Esophagus mucosa (tissue), 1 donor: ENCODE data around the gene OR10D3. TPM values are rescaled to one million over a fixed set of nuclear protein-coding genes. Genes with fewer than 3 reads are reported as not detected.
"Not testable (repeated sequence)": the region's sequence is repeated elsewhere in the genome, so short reads cannot be mapped to it uniquely, and the experiment has no call there.

Source experiments
- ATAC-seq: fragments of 200-7000 bp; cut with Tn5 transposase; one replicate; pipeline ENCODE4 v1.9.1; 2020
- total RNA-seq: library from RNA; stranded (reverse); gene quantifications from one replicate; pipeline ENCODE4 v1.2.4, GENCODE V29; 2023
- donor health status: DM: yes; HTN: yes; CAD: no.

OR10D3 gene
- total RNA-seq, 1 donor from 2014 or later: not detected

- no peak for ATAC-seq
Measured at GRCh38 chr11:124194293-124195188, 11.4 kb downstream of the OR10D3 start.

- ATAC-seq: peak; percentile 82
Measured at GRCh38 chr11:124195189-124195734, 12.1 kb downstream of the OR10D3 start.

DNA sequence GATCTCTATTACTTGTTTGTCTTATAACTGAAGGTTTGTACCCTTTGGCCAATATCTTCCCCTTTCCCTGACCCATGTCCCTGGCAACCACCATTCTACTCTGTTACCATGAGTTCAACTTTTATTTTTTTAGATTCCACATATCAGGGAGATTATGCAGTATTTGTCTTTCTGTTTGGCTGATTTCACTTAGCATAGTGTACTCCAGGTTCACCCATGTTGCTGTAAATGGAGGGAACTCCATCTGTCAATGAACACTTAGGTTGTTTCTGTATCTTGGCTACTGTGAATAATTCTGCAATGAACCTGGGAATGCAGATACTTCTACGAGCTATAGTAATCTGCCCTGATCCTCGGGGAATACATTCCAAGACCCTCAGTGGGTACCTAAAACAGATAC is 14.9 kb downstream of the OR10D3 start:
- no peak for ATAC-seq

GRCh38 chr11:124198897-124199296 is 15.8 kb downstream of the OR10D3 start:
- no peak for ATAC-seq

DNA sequence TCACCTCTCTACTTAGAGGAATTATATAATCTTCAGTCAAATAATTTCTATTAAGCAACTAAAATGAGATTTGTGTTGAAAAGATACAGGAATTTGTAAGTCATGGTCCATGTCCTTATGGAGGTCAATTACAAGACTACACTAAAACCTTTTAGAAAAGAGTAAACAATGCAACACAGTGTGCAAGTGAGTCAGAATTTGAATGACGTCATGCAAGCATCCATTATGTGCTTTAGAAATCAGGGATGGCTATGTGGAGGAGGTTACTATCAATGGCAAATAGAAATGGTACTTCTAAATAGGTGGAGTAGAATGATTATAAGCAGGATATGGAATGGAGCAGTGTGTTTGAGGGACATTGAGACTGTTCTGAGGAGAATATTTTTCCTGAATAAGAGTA is 16.6 kb downstream of the OR10D3 start:
- no peak for ATAC-seq

DNA sequence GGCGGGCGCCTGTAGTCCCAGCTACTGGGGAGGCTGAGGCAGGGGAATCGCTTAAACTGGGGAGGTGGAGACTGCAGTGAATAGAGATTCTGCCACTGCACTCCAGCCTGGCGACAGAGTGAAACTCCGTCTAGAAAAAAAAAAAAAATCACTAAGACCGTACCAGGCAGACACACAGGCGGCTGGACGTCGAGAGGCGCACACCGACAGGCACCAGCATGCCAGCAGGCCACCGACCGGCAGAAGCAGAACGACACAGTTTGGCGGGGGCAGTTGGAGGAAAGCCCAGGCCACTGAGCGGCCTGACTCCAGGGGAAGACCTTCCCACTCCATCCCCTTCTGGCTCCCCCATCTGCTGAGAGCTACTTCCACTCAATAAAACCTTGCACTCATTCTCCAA is 17.5 kb downstream of the OR10D3 start:
- no peak for ATAC-seq

DNA sequence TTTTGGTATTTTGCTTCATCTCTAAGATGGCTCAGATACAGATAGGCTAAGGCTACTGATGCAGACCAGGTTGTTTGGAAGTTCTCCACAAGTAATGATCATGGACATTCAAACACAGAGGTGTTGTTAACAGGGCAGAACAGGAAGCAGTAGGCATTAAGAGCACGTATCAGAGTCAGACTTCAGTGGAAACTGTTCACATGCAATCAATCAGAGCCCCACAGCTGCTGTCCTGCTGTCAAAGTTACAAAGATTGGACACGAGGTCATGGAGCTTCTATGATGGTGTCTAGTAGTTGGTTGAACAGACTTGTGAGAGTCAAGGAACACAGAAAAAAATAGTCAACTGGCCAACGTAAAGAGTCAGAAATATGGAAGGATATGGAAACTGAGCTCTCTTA is 19.8 kb downstream of the OR10D3 start:
- no peak for ATAC-seq

- no peak for ATAC-seq
Measured at GRCh38 chr11:124204008-124204407, 20.9 kb downstream of the OR10D3 start.

DNA sequence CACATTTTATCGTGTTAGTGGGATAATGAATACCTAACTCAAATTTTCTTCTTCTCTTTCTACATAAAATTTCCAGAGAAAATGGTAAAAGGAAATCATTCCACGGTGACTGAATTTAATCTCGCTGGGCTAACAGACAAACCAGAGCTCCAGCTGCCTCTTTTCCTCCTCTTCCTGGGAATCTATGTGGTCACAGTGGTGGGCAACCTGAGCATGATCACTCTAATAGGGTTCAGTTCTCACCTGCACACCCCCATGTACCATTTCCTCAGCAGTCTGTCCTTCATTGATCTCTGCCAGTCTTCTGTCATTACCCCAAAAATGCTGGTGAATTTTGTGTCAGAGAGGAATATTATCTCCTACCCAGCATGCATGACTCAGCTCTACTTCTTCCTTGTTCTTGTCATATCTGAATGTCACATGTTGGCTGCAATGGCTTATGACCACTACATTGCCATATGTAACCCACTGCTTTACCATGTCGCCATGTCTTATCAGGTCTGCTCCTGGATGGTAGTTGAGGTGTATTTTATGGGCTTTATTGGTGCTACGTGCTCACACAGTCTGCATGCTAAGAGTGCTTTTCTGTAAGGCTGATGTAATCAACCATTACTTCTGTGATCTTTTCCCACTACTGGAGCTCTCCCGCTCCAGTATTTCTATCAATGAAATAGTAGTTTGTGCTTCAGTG is 24.1 kb downstream of the OR10D3 start:
- no peak for ATAC-seq

DNA sequence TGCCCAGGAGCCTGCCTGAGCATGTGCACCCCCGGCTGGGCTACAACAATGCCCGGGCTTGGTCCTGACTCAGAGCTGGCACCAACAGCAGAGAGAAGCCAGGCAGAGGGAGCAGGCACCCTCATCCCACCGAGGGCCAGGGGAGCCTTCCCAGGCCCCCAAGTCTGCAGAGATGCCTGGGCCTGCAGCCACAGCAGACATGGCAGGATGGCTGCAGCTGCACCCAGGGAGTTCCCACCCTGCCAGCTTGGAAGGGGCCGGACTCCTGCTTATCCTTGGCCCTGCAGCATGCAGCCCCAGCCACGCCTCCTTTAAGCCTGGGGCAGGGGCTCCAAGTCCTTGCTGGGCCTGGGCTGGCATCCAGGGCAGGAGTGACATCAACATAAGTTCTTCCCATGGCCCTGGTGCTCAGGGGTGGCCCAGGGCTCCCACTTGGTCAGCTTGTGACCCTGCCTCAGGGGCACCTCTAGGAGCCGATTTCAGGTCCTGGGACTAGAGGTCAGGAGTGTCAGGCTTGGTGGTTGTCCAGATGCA is 26.7 kb downstream of the OR10D3 start:
- ATAC-seq: no peak

GRCh38 chr11:124210421-124210820 is 27.3 kb downstream of the OR10D3 start:
- ATAC-seq: peak; percentile 26

DNA sequence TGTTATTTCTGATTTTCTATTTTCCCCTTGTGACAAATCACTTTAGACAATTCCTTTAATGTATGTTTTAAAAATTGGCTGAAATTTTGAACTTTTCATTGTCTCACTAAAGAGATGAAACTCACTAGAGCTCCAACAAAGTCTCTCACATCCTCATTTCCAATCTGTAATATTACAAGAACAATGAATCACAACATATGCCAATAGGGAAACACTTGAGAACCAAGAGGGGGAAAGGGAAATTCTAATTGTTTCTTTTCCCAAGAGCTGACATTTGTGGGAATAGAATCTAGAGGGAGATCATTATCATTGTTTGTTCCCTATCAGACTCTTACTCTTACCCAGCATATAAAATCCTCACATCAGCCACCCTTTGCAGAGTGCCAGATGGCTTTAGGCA is 28.2 kb downstream of the OR10D3 start:
- ATAC-seq: no peak

GRCh38 chr11:124214027-124214426 is 30.9 kb downstream of the OR10D3 start:
- ATAC-seq: no peak

GRCh38 chr11:124219126-124219525 is 36.0 kb downstream of the OR10D3 start:
- ATAC-seq: no peak

DNA sequence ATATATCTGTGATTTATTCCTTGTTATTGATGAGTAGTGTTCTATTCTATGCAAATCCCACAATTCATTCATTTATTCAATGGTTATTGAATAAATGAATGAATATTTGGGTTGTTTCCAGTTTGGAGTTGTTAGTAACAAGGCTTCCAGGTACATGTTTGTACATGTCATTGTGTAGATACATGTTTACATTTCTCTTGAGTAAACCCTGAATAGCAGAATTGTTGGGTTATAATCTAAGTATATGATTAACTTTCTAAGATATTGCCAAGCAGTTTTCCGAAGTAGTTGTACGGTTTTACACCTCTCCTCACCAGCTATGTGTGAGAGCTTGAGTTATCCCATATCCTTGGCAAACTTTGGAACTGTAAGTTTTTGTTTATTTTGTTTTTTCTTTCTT is 39.3 kb downstream of the OR10D3 start:
- ATAC-seq: no peak

DNA sequence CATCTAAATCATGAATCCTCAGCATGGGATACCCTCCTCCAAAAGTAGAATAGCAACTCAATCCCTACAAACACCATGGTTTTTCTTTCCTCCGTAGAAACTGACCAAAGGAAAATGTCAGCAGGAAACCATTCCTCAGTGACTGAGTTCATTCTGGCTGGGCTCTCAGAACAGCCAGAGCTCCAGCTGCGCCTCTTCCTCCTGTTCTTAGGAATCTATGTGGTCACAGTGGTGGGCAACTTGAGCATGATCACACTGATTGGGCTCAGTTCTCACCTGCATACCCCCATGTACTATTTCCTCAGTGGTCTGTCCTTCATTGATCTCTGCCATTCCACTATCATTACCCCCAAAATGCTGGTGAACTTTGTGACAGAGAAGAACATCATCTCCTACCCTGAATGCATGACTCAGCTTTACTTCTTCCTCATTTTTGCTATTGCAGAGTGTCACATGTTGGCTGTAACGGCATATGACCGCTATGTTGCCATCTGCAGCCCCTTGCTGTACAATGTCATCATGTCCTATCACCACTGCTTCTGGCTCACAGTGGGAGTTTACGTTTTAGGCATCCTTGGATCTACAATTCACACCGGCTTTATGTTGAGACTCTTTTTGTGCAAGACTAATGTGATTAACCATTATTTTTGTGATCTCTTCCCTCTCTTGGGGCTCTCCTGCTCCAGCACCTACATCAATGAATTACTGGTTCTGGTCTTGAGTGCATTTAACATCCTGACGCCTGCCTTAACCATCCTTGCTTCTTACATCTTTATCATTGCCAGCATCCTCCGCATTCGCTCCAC is 41.7 kb downstream of the OR10D3 start:
- ATAC-seq: not testable (repeated sequence)

- ATAC-seq: no peak
Measured at GRCh38 chr11:124225471-124225870, 42.3 kb downstream of the OR10D3 start.

GRCh38 chr11:124233376-124233775 is 50.2 kb downstream of the OR10D3 start:
- no peak for ATAC-seq
